Measurements from ENCODE around the gene AGTRAP.
A peak's percentile ranks its signal among the peaks of the same experiment; 100 is the strongest.

The AGTRAP gene

DNA sequence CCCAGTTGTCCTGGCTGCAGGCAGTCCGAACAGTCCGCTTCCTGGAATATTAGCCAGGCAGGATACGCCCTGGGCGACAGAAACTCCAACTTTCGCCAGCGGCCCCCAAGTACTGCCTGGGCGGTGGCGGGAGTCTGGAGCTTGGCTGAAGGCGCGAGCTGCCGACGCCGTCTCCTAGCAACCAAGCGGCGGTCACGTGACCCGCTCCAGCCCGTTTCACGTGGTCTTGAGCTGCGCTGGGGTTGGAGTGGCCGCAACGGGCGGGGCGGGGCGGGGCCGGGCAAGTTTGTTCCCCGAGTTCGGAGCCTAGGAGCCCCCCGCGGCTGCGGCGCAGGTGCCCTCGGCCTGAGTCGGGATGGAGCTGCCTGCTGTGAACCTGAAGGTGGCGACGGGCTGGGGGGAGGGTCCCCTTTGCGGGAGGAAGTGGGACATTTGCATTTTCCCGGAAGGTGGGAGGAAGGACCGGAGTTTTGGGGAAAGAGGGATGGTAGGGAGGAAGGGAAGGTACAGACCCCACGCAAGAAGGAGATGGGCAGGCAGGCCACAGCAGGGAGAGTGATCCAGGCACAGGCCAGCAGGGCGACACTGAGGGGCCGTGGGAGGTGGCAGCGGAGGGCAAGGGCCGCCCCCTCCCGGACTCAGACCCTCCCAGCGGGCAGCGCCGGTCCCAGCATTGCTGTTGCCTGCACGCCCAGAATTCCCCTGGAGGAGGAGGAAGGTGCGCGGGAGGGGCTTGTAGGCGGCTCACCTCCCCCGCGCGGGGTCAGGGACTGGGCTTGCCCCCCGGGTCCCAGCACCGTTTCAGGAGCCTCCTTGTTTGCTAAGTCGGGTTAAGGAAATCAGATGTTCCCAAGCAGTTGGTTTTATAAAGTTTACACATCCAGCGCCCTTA lies at the start of gene AGTRAP:
Gene AGTRAP, plus strand, starts transcription at position 283 of the 892 bp plus-strand sequence. Its CDS starts 73 bp downstream, at position 356.
- DNase-seq, result peak; percentile 79

DNA sequence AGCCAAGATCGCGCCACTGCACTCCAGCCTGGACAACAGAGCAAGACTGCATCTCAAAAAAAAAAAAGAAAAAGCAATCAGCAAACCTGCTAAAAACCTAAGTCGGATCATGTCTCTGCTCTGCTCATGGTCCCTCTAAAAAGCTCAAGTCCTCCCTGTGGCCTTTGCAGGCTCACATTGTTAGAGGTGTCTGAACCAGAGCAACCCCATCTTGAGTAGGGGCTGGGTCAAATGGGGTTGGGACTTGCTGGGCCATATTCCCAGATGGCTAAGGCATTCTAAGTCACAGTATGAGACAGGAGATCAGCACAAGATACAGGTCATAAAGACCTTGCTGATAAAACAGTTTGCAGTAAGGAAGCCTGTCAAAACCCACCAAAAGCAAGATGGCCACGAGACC lies 47.4 kb upstream of the AGTRAP start:
- no peak for DNase-seq

- DNase-seq, result no peak
Observed at GRCh38 chr1:11690397-11691301, 45.3 kb upstream of the AGTRAP start.

GRCh38 chr1:11691302-11691914 lies 44.5 kb upstream of the AGTRAP start, which contains the start of gene DRAXIN:
Gene DRAXIN (plus strand): TSS chr1:11691710. CDS start chr1:11706259, 14,549 bp downstream.
- no peak for DNase-seq

DNA sequence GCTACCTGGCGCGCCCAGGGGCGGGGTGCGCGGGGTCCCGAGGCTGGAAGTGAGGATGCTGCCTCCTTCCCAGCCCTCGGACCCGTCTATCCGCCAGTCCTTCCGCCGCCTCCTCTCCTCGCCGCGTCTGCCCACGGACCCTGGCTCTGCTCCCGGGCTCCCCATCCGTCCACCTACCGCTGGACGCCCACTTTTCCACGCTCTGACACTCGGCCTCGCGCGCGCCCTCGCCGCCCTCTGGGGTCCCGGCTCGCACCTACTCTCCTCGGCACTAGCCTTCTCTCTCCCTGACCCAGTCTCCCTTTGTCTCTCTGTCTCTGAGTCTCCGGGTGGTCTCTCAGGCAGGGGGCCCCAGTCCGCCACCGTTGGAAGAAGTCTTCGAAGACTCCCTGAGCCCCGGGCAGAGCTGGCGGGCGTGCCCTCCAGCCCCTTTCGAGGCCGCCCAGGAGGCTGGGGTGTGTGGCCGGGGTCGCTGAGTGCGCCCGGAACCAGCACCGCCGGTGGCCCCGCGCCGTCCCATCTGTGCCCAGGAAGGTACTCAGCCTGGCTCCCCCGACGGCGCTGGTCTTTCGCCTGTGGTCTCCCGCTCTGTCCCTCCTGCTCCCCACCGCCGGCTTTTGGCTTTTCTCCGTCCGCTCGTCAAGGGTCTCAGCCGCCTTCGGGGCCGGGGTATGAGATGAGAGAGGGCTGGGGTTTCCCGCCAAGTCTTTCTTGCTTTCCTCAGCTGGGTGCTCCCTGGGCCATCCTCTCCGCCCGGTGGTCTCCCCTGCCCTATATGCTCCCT lies 43.8 kb upstream of the AGTRAP start:
- no peak for DNase-seq

DNA sequence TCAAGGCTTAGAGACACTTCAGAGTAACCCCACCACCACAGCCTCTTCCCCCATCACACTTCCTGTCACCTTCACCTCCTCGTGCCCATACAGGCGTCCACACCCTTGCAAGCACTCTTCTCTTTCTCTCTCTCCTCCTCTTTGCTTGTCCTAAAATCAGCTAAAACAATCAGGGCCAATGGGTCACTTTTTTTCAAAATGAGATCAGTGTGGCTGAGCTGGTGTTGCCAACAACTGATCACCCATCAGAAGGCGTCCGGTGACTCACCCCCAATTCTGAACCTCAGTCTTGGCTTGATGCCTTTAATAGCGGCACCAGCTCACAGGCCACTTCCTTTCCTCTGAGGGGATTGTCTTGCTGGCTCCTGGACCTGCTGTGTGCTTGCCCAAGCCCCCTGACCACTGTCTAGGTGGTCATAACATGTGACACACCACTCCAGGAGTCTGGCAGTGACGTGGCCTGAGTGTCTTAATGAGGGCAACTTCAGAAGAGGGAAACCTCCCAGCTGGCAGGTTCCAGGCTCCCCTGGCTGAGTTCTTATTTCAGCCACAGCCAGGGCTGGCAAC lies 42.8 kb upstream of the AGTRAP start:
- DNase-seq, result peak; percentile 51

DNA sequence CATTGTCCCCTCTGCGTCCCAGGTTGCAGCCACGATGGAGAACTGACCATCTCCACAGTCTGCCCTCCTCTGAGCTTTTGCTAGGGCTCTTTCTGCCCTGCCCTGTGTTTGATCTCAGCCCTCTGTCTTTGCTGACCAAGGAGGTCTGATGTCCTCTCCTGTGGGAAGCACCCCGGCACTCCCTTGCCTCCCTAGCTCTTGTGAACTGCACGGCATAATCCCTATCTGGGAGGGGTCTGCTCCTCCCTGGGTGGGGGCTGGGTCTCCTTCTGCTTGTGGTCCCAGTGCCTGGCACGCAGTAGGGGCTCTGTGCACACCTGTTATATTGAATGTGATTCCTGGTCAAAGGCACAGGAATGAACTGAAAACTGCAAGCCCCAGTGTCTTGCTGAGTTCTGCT lies 42.0 kb upstream of the AGTRAP start:
- no peak for DNase-seq

DNA sequence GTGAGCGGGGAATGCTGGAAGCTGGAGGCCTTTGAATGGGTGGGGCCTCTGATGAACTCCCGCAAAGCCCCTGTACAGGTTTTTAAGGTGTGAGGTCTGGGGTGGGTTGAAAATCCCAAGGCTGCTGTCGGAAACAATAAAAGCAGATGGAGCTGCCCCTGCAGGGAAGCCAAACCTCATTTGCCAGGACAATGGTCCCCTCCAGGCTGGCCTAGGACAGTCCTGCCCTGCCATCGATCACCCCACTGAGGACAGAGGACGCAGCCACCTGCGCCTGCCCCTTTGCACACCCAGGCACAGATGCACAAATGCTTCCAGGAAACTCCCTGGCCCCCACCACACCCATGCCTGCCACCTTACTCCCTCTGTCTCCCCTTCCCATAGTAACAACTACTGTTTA lies 40.1 kb upstream of the AGTRAP start:
- no peak for DNase-seq

- DNase-seq, result no peak
Observed at GRCh38 chr1:11697188-11697892, 38.6 kb upstream of the AGTRAP start.

DNA sequence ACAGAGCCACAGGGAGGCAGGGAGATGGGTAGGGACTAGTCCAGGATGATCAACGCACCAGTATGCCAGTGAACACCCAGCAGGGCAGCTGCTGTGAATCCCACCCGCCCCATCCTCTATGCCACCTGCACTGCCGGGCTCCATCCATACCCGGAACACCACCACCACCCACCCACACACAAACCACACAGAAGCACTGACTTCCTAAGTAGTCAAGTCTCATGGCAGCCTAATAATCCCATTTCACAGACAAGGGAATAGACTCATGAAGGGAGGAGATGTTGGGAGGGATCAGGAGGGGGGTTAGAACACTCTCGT lies 38.1 kb upstream of the AGTRAP start:
- no peak for DNase-seq

DNA sequence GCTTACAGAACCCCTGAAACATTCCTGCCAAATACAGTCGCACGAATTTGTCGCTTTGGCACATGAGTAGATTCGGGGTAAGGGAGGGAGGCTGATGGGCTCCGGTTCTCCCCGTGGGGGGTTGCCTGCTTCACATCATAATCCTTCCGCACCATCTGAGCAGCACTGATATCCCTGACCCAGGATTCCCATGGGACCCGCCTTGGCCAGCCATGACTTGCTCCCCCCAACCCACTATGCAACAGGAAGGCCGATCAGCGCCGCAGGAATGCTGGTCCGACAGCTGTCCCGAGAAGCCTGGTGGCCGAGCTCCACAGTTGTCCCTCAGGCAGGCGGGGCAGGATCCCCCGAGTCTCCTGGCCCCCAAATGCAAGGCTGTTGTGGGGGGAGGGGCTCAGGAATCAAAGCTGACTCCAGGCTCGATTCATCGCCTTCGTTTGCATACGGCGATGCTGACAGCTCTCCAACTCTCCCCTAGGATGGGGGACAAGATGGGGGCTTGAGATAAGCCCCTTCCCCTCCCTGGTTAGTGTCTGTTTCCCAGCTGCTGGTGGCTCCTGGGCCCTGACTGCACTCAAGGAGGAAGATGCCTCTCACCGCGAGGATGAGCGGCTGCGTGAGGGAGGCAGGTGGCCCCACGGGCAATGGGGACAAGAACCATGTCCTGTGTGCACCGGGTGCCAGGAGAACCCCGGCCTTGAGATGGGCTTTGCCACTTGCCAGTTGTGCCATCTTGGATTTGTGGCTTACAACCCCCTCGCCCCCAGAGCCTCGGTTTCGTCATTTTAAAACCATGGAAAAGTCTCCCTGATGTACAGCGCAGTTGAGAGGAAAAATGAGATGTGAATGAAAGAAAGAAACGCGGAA lies 35.1 kb upstream of the AGTRAP start:
- DNase-seq, result no peak

DNA sequence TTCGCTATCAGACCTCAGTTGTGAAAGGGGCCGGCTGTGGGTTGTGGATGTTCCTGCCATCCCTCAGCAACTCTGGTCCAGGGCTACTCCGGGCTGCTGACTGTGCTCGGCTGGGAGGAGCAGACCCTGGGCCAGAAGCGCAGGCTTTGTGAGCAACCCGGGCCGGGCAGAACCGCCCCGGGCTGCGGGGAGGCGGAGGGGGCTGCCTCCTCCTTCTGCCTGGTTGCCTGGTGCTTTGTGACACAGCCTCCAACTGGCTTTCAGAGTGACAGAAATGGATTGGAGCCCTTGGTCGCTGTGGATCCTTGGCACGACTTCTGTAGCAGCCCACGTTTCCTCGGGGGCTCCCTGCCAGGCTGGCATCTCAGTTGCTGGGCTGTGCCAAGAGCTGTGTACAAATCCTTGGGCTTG lies 34.4 kb upstream of the AGTRAP start:
- DNase-seq, result no peak

GRCh38 chr1:11701981-11702803 lies 33.7 kb upstream of the AGTRAP start:
- DNase-seq, result no peak

GRCh38 chr1:11703357-11704193 lies 32.4 kb upstream of the AGTRAP start:
- DNase-seq, result no peak

GRCh38 chr1:11704194-11704529 lies 31.8 kb upstream of the AGTRAP start:
- DNase-seq, result no peak

DNA sequence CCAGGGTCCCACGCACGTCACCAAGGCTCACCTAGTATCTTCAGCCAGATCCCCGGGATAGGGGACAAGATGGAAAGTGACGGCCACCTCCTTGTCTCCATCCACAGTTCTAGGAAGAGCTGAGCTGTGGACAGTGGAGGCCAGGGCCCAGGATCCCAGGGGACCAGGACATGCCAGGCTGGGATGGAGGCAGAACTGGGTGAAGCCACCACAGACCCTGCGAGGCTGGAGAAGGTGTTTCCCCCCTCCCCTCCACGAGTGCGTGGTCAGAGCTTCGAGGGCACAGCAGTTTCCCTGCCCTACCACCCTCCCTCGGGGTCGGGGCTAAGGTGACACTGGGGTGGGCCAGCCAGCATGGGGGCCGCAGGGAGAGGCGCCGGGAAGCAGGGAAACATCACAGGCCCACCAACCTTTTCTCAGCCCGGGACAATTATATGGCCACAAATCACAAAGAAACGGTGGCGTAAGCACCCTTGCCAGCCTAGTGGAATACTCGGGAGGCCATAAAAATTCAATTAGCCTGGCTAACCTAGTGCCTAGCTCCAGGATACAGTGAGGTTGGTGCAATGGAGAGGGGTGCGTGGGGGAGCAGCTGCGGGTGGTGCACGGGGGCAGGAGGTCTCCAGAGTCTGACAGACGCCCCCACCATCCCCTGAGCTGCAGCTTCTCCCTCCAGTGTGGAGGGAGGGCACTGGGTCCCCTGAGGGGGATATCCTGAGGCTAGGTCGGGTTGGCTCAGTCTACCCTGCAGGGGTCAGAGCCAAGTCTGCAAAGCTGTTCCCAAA lies 31.1 kb upstream of the AGTRAP start:
- no peak for DNase-seq

DNA sequence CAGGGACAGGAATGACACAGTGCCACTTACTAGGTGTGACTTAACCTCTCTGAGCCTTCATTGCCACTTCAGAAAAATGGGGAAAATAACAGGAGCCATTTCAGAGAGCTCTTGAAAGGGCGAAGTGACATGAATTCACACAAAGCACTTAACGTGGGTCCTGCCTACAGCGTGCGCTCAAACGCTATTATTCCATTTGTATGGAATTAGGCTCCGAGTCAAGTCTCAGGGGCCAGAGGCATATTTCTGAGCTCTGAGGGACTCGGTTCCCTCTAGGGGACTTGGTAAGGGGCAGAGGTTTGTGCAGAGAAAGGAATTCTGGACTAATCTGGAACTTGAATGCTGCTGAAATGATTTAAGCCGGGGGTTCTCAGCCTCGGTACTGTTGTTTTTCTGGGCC lies 30.3 kb upstream of the AGTRAP start:
- no peak for DNase-seq

- no peak for DNase-seq
Observed at GRCh38 chr1:11706292-11706691, 29.6 kb upstream of the AGTRAP start.

Data from activated gamma-delta T cell treated with Interleukin-2 at 50 U/mL for 16 hours (primary cell).